GM18520 (cell line): ENCODE results near the gene ARG1.

Source experiments
- ATAC-seq: cut with Tn5 transposase; IDR thresholded peaks from one replicate; pipeline ENCODE4 v1.9.1; 2021; ENCODE audit not compliant: unreplicated experiment

Gene ARG1

GRCh38 chr6:131581523-131581922 lies 8.5 kb downstream of the ARG1 start:
- ATAC-seq, result no peak

GRCh38 chr6:131586543-131586942 lies 13.5 kb downstream of the ARG1 start:
- no peak for ATAC-seq

- no peak for ATAC-seq
These were observed 14.9 kb downstream of the ARG1 start for GRCh38 chr6:131587909-131588308.

GRCh38 chr6:131588643-131589042 lies 15.6 kb downstream of the ARG1 start:
- ATAC-seq, result no peak

GRCh38 chr6:131592935-131593334 lies 19.9 kb downstream of the ARG1 start:
- ATAC-seq, result no peak

GRCh38 chr6:131594074-131594473 lies 21.0 kb downstream of the ARG1 start:
- no peak for ATAC-seq

- ATAC-seq, result no peak
These were observed 24.4 kb downstream of the ARG1 start for GRCh38 chr6:131597446-131597845.

GRCh38 chr6:131600716-131601115 lies 27.7 kb downstream of the ARG1 start:
- ATAC-seq, result no peak

GRCh38 chr6:131602781-131603312 lies 29.8 kb downstream of the ARG1 start:
- no peak for ATAC-seq

GRCh38 chr6:131613296-131613925 lies 40.4 kb downstream of the ARG1 start:
- ATAC-seq, result no peak

GRCh38 chr6:131615275-131615674 lies 42.2 kb downstream of the ARG1 start:
- no peak for ATAC-seq

- ATAC-seq, result peak; percentile 90
These were observed 55.0 kb downstream of the ARG1 start, which contains the start of gene MED23 for GRCh38 chr6:131627724-131628682. MED23 (minus strand) TSS chr6:131628242; CDS start chr6:131628049, 193 bp downstream.

- no peak for ATAC-seq
These were observed 55.7 kb downstream of the ARG1 start for GRCh38 chr6:131628726-131629125.

GRCh38 chr6:131629651-131630050 lies 56.6 kb downstream of the ARG1 start:
- ATAC-seq, result no peak

GRCh38 chr6:131631625-131632289 lies 58.7 kb downstream of the ARG1 start:
- ATAC-seq, result no peak
